Mesenchymal stem cell (in vitro differentiated cells and primary cell): ENCODE measurements around the gene GPX3.

ENCODE experiments used
- DNase-seq: peaks from one replicate; pipeline ENCODE4 v3.0.0-alpha.2; 2013
- H2AFZ ChIP-seq: one replicate; pipeline ENCODE4 v1.6.1; 2013; ENCODE audit warnings: low read depth, mild to moderate bottlenecking, control low read depth, inconsistent platforms, low read length, moderate library complexity
- H2AK5ac ChIP-seq: 2 replicates; pipeline ENCODE4 v1.6.1; 2013; ENCODE audit warnings: low read length, moderate library complexity, mild to moderate bottlenecking, inconsistent platforms; ENCODE audit not compliant: severe bottlenecking
- H2BK120ac ChIP-seq: one replicate; pipeline ENCODE4 v1.6.1; 2013; ENCODE audit warnings: low read depth, mild to moderate bottlenecking, inconsistent platforms, low read length, moderate library complexity
- H2BK12ac ChIP-seq, 2 experiments: one replicate each; pipeline ENCODE4 v1.6.1; 2013; ENCODE audit warnings: inconsistent platforms in 2 of 2, low read length in 2 of 2, mild to moderate bottlenecking in 2 of 2, moderate library complexity in 2 of 2, control low read depth in 1 of 2
- H2BK15ac ChIP-seq: one replicate; pipeline ENCODE4 v1.6.1; 2013; ENCODE audit warnings: mild to moderate bottlenecking, low read depth, inconsistent platforms; ENCODE audit not compliant: poor library complexity, severe bottlenecking
- H2BK5ac ChIP-seq: 2 replicates; pipeline ENCODE4 v1.6.1; 2013; ENCODE audit warnings: low read depth, mild to moderate bottlenecking, low read length, control low read depth, inconsistent platforms; ENCODE audit not compliant: poor library complexity, severe bottlenecking
- H3K14ac ChIP-seq, 2 experiments: one replicate each; pipeline ENCODE4 v1.6.1; 2013; ENCODE audit warnings: inconsistent platforms in 2 of 2, low read length in 2 of 2, control low read depth in 1 of 2, mild to moderate bottlenecking in 1 of 2, moderate library complexity in 1 of 2
- H3K18ac ChIP-seq, 2 experiments: one replicate each; pipeline ENCODE4 v1.6.1; 2013; ENCODE audit warnings: inconsistent platforms in 2 of 2, low read length in 2 of 2, control low read depth in 1 of 2, low read depth in 1 of 2, mild to moderate bottlenecking in 1 of 2
- H3K23ac ChIP-seq, 2 experiments: one replicate each; pipeline ENCODE4 v1.6.1; 2013; ENCODE audit warnings: inconsistent platforms in 2 of 2, low read length in 2 of 2, mild to moderate bottlenecking in 2 of 2, moderate library complexity in 2 of 2, control low read depth in 1 of 2
- H3K27ac ChIP-seq: 2 replicates; pipeline ENCODE4 v1.5.1; 2013; ENCODE audit warnings: mild to moderate bottlenecking, moderate library complexity, low read length, control low read depth, inconsistent platforms; ENCODE audit not compliant: poor library complexity, severe bottlenecking
- H3K27me3 ChIP-seq, 2 experiments: 2 replicates each; pipeline versions ENCODE4 v1.6.1 to v1.7.0; 2013; ENCODE audit warnings: low read length in 2 of 2, mild to moderate bottlenecking in 2 of 2, moderate library complexity in 2 of 2, control low read depth in 1 of 2, inconsistent platforms in 1 of 2; ENCODE audit not compliant: control insufficient read depth in 1 of 2, insufficient read depth in 1 of 2
- H3K36me3 ChIP-seq, 2 experiments: 2 replicates each; pipeline versions ENCODE4 v1.6.1 to v1.7.0; 2013; ENCODE audit warnings: low read length in 2 of 2, control low read depth in 1 of 2, inconsistent platforms in 1 of 2, low read depth in 1 of 2, mild to moderate bottlenecking in 1 of 2; ENCODE audit not compliant: insufficient read depth in 2 of 2, control insufficient read depth in 1 of 2
- H3K4ac ChIP-seq, 2 experiments: one replicate each; pipeline ENCODE4 v1.6.1; 2013; ENCODE audit warnings: inconsistent platforms in 2 of 2, low read length in 2 of 2, mild to moderate bottlenecking in 2 of 2, moderate library complexity in 2 of 2, control low read depth in 1 of 2, low read depth in 1 of 2
- H3K4me1 ChIP-seq: 2 replicates; pipeline ENCODE4 v1.6.1; 2013; ENCODE audit warnings: low read depth, low read length, control low read depth; ENCODE audit not compliant: control insufficient read depth, insufficient read depth
- H3K4me2 ChIP-seq: 2 replicates; pipeline ENCODE4 v1.6.1; 2013; ENCODE audit warnings: low read length, mild to moderate bottlenecking, inconsistent platforms; ENCODE audit not compliant: poor library complexity, severe bottlenecking
- H3K4me3 ChIP-seq, 2 experiments: 2 replicates each; pipeline versions ENCODE4 v1.5.1 to v1.7.0; 2013; ENCODE audit warnings: low read length in 2 of 2, mild to moderate bottlenecking in 2 of 2, control low read depth in 1 of 2, low read depth in 1 of 2; ENCODE audit not compliant: insufficient read depth in 1 of 2
- H3K79me1 ChIP-seq: replicated peaks from 2 replicates; pipeline ENCODE4 v1.6.1; 2013; ENCODE audit warnings: mild to moderate bottlenecking, control low read depth, low read length, inconsistent platforms; ENCODE audit not compliant: poor library complexity, severe bottlenecking
- H3K9ac ChIP-seq: 2 replicates; pipeline ENCODE4 v1.7.0; 2013; ENCODE audit warnings: mild to moderate bottlenecking, low read length, moderate library complexity
- H3K9me3 ChIP-seq: 2 replicates; pipeline ENCODE4 v1.7.0; 2013; ENCODE audit warnings: mild to moderate bottlenecking, low read length; ENCODE audit not compliant: control insufficient read depth
- H4K8ac ChIP-seq: one replicate; pipeline ENCODE4 v1.6.1; 2013; ENCODE audit warnings: inconsistent platforms, mild to moderate bottlenecking, low read length, moderate library complexity
- H4K91ac ChIP-seq: one replicate; pipeline ENCODE4 v1.6.1; 2013; ENCODE audit warnings: mild to moderate bottlenecking, low read length, inconsistent platforms
- WGBS: methylation state at CpG from one replicate; pipeline ENCODE4 v1.1.7; 2013; ENCODE audit warnings: mixed read lengths; 5-methylcytosine and 5-hydroxymethylcytosine counted together

Gene GPX3

GRCh38 chr5:151067632-151068432, 47.4 kb downstream of the GPX3 start:
- H4K91ac ChIP-seq, result peak overlapping the region; percentile 7
- H3K27me3 ChIP-seq, result peaks cover 0 to 13% of the 10 kb centered on the region in 2 experiments
- H3K4me3 ChIP-seq, result no peak overlapping the region
- no peak overlapping the region for H3K4me2 ChIP-seq
- H2BK15ac ChIP-seq, result peak overlapping the region; percentile 12
- no peaks in the 10 kb centered on the region for H3K9me3 ChIP-seq
- peak overlapping the region; percentile 11 for H2BK5ac ChIP-seq
- H3K18ac ChIP-seq, result peak overlapping the region in 1 of 2 experiments; percentile 37
- peak overlapping the region; percentile 40 for H2AK5ac ChIP-seq
- H3K23ac ChIP-seq, result no peak overlapping the region
- peaks cover 12 to 43% of the 10 kb centered on the region in 2 experiments for H3K36me3 ChIP-seq
- H4K8ac ChIP-seq, result no peak overlapping the region
- DNase-seq, result peak; percentile 81
- peaks cover 71% of the 10 kb centered on the region for H3K4me1 ChIP-seq
- 90% methylated on average over 14 of the region's 14 CpGs for WGBS
- no peak overlapping the region for H2BK120ac ChIP-seq
- H3K79me1 ChIP-seq, result no peaks in the 10 kb centered on the region
- peak overlapping the region; percentile 85 for H3K27ac ChIP-seq
- peak overlapping the region in 1 of 2 experiments; percentile 30 for H3K14ac ChIP-seq
- H2AFZ ChIP-seq, result no peak overlapping the region
- peak overlapping the region; percentile 45 for H3K9ac ChIP-seq
- peak overlapping the region in 1 of 2 experiments; percentile 29 for H2BK12ac ChIP-seq
- H3K4ac ChIP-seq, result peak overlapping the region in 1 of 2 experiments; percentile 13

GRCh38 chr5:151068433-151069197, 48.2 kb downstream of the GPX3 start:
- peak overlapping the region; percentile 16 to 19 for H3K18ac ChIP-seq
- no peak overlapping the region for H3K4me3 ChIP-seq
- H2AFZ ChIP-seq, result no peak overlapping the region
- peak overlapping the region; percentile 35 for H4K8ac ChIP-seq
- no peaks in the 10 kb centered on the region for H3K79me1 ChIP-seq
- H3K27me3 ChIP-seq, result peaks cover 0 to 13% of the 10 kb centered on the region in 2 experiments
- H3K4me2 ChIP-seq, result no peak overlapping the region
- no peak overlapping the region for H2BK5ac ChIP-seq
- peak overlapping the region; percentile 90 for H2AK5ac ChIP-seq
- whole genome bisulfite sequencing, result 68% methylated on average over 12 of the region's 12 CpGs
- H3K4me1 ChIP-seq, result peaks cover 64% of the 10 kb centered on the region
- H3K9me3 ChIP-seq, result no peaks in the 10 kb centered on the region
- H3K23ac ChIP-seq, result no peak overlapping the region
- H3K36me3 ChIP-seq, result peaks cover 11 to 40% of the 10 kb centered on the region in 2 experiments
- peak overlapping the region; percentile 73 for H4K91ac ChIP-seq
- peak overlapping the region; percentile 13 to 55 for H3K4ac ChIP-seq
- H2BK120ac ChIP-seq, result peak overlapping the region; percentile 24
- peak; percentile 55 for DNase-seq
- H2BK15ac ChIP-seq, result peak overlapping the region; percentile 93
- H3K14ac ChIP-seq, result peak overlapping the region in 1 of 2 experiments; percentile 37
- H3K9ac ChIP-seq, result peak overlapping the region; percentile 45
- peak overlapping the region; percentile 85 for H3K27ac ChIP-seq
- H2BK12ac ChIP-seq, result no peak overlapping the region

- H3K4me2 ChIP-seq, result no peak overlapping the region
- no peak overlapping the region for H3K14ac ChIP-seq
- peaks cover 50% of the 10 kb centered on the region for H3K4me1 ChIP-seq
- no peak overlapping the region for H4K91ac ChIP-seq
- H4K8ac ChIP-seq, result no peak overlapping the region
- H3K4ac ChIP-seq, result no peak overlapping the region
- no peak overlapping the region for H2BK12ac ChIP-seq
- no peak overlapping the region for H2BK15ac ChIP-seq
- WGBS, result 41% methylated on average over 2 of the region's 2 CpGs
- no peak overlapping the region for H2BK5ac ChIP-seq
- no peak overlapping the region for H3K23ac ChIP-seq
- no peak overlapping the region for H2BK120ac ChIP-seq
- DNase-seq, result peak; percentile 42
- H3K27ac ChIP-seq, result peak overlapping the region; percentile 43
- H3K79me1 ChIP-seq, result no peaks in the 10 kb centered on the region
- H2AFZ ChIP-seq, result no peak overlapping the region
- H3K9me3 ChIP-seq, result no peaks in the 10 kb centered on the region
- peaks cover 11 to 30% of the 10 kb centered on the region in 2 experiments for H3K36me3 ChIP-seq
- H3K9ac ChIP-seq, result no peak overlapping the region
- peak overlapping the region; percentile 3 for H2AK5ac ChIP-seq
- no peak overlapping the region for H3K4me3 ChIP-seq
- H3K18ac ChIP-seq, result no peak overlapping the region
- H3K27me3 ChIP-seq, result peaks cover 0 to 4% of the 10 kb centered on the region in 2 experiments
Observed at GRCh38 chr5:151070449-151070848, 50.1 kb downstream of the GPX3 start.

GRCh38 chr5:151071021-151071420, 50.6 kb downstream of the GPX3 start:
- 100% methylated on average over 1 of the region's 4 CpGs for WGBS
- Histone ChIP-seq H4K8ac (no peak overlapping the region), H3K79me1 (no peaks in the 10 kb centered on the region), H2AFZ (no peak overlapping the region), H4K91ac (no peak overlapping the region), H3K36me3 (peaks cover 11 to 30% of the 10 kb centered on the region in 2 experiments), H3K4me3 (no peak overlapping the region), H2AK5ac (peak overlapping the region; percentile 58), H3K23ac (no peak overlapping the region), H3K9ac (no peak overlapping the region), H3K27ac (peak overlapping the region; percentile 9), H2BK120ac (no peak overlapping the region), H3K4me1 (peaks cover 55% of the 10 kb centered on the region), H2BK12ac (no peak overlapping the region), H3K4ac (no peak overlapping the region), H2BK15ac (no peak overlapping the region), H3K14ac (no peak overlapping the region), H2BK5ac (no peak overlapping the region), H3K4me2 (no peak overlapping the region), H3K18ac (peak overlapping the region in 1 of 2 experiments; percentile 40), H3K9me3 (no peaks in the 10 kb centered on the region), H3K27me3 (peaks cover 0 to 4% of the 10 kb centered on the region in 2 experiments)
- no peak for DNase-seq
